HL-60 (cell line): ENCODE results near the gene HIP1.
A peak's percentile ranks its signal among the peaks of the same experiment; 100 is the strongest.

Source experiments
- DNase-seq, 2 experiments: peaks; one replicate each; pipeline ENCODE4 v3.0.0-alpha.2; 2010 to 2020; ENCODE audit warnings: low read depth in 1 of 2, low spot score in 1 of 2
- H3K27ac ChIP-seq: fragments of 250-450 bp; sonication (Bioruptor Pico); replicated peaks from 2 replicates; pipeline ENCODE4 v1.5.1; 2020; ENCODE audit warnings: mild to moderate bottlenecking, moderate library complexity
- H3K27me3 ChIP-seq: fragments of 250-450 bp; sonication (Bioruptor Pico); 2 replicates; pipeline ENCODE4 v1.5.1; 2021; ENCODE audit warnings: mild to moderate bottlenecking, moderate library complexity; ENCODE audit not compliant: insufficient read depth, poor library complexity, severe bottlenecking
- H3K4me3 ChIP-seq: replicated peaks from 2 replicates; pipeline ENCODE4 v1.5.1; 2011; ENCODE audit warnings: mild to moderate bottlenecking, control low read depth, low read length; ENCODE audit not compliant: insufficient read depth
- CTCF ChIP-seq: IDR thresholded peaks from one replicate; pipeline ENCODE4 v1.5.1; 2011; ENCODE audit warnings: low read length, control low read depth, inconsistent platforms; ENCODE audit not compliant: insufficient read depth
- GABPA ChIP-seq: IDR thresholded peaks from 2 replicates; pipeline ENCODE4 v1.6.1; 2012; ENCODE audit warnings: low read depth
- POLR2AphosphoS5 ChIP-seq: IDR thresholded peaks from 2 replicates; pipeline ENCODE4 v1.6.1; 2012; ENCODE audit warnings: low read depth
- REST ChIP-seq: IDR thresholded peaks from 2 replicates; pipeline ENCODE4 v1.6.1; 2012; ENCODE audit warnings: low read depth; ENCODE audit not compliant: insufficient replicate concordance
- SPI1 ChIP-seq: IDR thresholded peaks from 2 replicates; pipeline ENCODE4 v1.6.1; 2012; ENCODE audit warnings: low read depth, mild to moderate bottlenecking, borderline replicate concordance

The HIP1 gene

DNA sequence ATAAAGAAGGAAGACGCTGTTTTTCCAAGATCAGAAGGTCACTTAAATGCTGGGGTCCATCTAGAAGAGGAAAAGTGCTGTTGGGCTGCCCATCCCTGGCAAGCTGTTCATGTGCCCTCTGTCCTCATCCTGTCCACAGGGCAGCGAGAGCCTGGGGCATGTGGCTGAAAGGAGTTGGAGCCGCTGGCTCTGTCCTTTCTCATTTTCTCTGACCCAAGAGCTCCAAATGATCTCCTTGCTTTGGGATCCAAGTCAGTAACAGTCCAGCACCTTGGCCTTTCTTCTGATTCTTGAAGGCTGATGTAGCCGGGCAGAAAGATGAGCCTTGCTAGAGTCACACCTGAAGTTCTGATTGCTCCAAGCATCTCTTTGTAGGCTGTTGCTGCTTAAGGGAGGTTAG lies 202.2 kb downstream of the HIP1 start:
- no peak for DNase-seq
- H3K4me3 ChIP-seq = no peak overlapping the region
- H3K27ac ChIP-seq = no peak overlapping the region
- H3K27me3 ChIP-seq = no peaks in the 10 kb centered on the region
- TF ChIP-seq SPI1 (no peak), GABPA (no peak), POLR2AphosphoS5 (no peak), CTCF (no peak), REST (no peak)

DNA sequence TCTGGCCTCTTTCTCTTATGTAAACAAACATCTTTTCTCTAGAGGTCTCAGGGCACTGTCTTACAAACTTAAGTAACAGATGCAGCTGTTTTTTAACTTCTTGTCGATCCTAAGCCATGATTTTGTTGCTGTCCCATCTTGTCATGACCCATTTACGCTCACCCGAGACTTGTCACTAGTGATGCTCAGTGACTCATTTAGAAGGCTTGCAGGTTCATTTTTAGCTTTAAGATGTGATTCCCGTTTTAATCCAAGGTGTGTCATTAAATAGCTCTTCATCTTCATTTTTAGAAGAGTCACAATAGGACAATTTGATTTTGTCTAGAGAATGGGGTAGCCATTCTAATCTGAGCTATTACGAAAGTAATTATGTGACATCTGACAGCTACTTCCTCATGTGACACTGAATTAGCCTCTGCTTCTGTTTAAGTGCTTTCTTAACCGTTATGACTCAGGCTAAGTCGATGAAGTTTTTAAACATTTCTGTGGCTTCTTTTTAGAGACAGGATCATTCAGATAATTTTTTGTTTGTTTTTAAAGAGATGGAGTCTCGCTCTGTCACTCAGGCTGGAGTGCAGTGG lies 203.9 kb downstream of the HIP1 start:
- TF ChIP-seq GABPA (no peak), SPI1 (peak; percentile 45; the same call in 1 of the 2 replicates)
- Histone ChIP-seq H3K27ac (peak overlapping the region; percentile 66), H3K27me3 (no peaks in the 10 kb centered on the region), H3K4me3 (no peak overlapping the region)
- peak; percentile 37 to 63 for DNase-seq

GRCh38 chr7:75533926-75534325 lies 204.8 kb downstream of the HIP1 start:
- no peak overlapping the region for H3K27ac ChIP-seq
- TF ChIP-seq GABPA = no peak
- TF ChIP-seq SPI1 = no peak
- no peak for TF ChIP-seq POLR2AphosphoS5
- no peak for TF ChIP-seq CTCF
- TF ChIP-seq REST = no peak
- H3K27me3 ChIP-seq = no peaks in the 10 kb centered on the region
- DNase-seq = no peak
- no peak overlapping the region for H3K4me3 ChIP-seq

GRCh38 chr7:75532639-75533038 lies 206.1 kb downstream of the HIP1 start:
- DNase-seq = no peak
- no peak overlapping the region for H3K4me3 ChIP-seq
- H3K27me3 ChIP-seq = no peaks in the 10 kb centered on the region
- H3K27ac ChIP-seq = no peak overlapping the region
- TF ChIP-seq GABPA (no peak), CTCF (no peak), SPI1 (no peak), REST (no peak), POLR2AphosphoS5 (no peak)
